ENCODE measurements around the gene SLC40A1. TPM values are rescaled to one million over a fixed set of nuclear protein-coding genes. Genes with fewer than 3 reads are reported as not detected.

Gene SLC40A1
- total RNA-seq, 1 donor = 10.9 TPM

DNA sequence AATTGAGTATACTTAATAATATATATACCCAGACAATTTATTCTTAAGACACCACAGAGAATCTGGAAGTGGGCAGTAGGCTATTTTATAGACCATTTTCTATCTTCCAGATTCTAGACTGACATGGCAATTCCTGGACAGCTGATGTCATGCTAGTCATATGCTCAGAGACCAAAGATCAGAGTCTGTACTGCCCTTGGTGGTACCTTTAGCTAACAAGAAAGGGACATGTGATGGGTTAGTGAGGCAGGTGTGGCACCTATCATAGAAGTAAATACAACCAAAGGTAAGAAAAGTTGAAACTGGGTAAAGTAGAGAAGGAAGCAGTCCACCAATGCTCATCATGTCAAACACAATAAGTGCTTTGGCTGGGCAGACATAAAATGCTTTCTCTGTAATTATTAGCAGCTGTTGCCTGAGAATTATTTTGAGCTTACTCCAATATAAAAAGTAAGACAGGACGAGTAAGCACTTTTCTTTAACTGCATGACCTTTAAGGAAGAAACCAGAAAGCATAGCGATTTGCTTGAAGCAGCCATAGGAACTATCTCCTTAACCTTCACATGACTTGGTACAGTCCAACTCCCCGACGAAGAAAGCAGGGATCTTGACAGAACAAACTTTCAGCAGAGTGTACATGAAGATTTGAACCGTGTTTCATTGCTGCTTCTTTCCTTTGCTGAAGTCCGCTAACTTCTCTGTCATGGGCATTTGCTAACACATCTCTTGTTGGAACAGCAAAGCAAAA lies 47.1 kb downstream of the SLC40A1 start:
- no peak overlapping the region for H2AFZ ChIP-seq (ENCODE audit: low read length)
- H3K4me3 ChIP-seq (ENCODE audit: insufficient read depth, low read length) = no peak overlapping the region
- no peaks in the 10 kb centered on the region for H3K27me3 ChIP-seq (ENCODE audit: insufficient read depth, low read length)
- no peaks in the 10 kb centered on the region for H3K9me3 ChIP-seq (ENCODE audit: low read depth, low read length)
- H3K36me3 ChIP-seq (ENCODE audit: insufficient read depth, low read length) = no peaks in the 10 kb centered on the region
- no peaks in the 10 kb centered on the region for H4K20me1 ChIP-seq (ENCODE audit: insufficient read depth, low read length)
- no peak overlapping the region for H3K27ac ChIP-seq (ENCODE audit: low read depth, low read length)
- DNase-seq (ENCODE audit: insufficient read length, low spot score, missing footprints) = no peak
- no peak overlapping the region for H3K4me2 ChIP-seq (ENCODE audit: insufficient read depth, low read length)
- TF ChIP-seq, protein P1, sequence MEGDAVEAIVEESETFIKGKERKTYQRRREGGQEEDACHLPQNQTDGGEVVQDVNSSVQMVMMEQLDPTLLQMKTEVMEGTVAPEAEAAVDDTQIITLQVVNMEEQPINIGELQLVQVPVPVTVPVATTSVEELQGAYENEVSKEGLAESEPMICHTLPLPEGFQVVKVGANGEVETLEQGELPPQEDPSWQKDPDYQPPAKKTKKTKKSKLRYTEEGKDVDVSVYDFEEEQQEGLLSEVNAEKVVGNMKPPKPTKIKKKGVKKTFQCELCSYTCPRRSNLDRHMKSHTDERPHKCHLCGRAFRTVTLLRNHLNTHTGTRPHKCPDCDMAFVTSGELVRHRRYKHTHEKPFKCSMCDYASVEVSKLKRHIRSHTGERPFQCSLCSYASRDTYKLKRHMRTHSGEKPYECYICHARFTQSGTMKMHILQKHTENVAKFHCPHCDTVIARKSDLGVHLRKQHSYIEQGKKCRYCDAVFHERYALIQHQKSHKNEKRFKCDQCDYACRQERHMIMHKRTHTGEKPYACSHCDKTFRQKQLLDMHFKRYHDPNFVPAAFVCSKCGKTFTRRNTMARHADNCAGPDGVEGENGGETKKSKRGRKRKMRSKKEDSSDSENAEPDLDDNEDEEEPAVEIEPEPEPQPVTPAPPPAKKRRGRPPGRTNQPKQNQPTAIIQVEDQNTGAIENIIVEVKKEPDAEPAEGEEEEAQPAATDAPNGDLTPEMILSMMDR (IDR thresholded peaks at IDR 0.05; ENCODE audit: extremely low read depth, low read depth, low read length) = no peak
- H3K79me2 ChIP-seq (ENCODE audit: insufficient read depth, low read length) = no peaks in the 10 kb centered on the region
- H3K4me1 ChIP-seq (ENCODE audit: insufficient read depth, low read length) = peaks cover 14% of the 10 kb centered on the region

DNA sequence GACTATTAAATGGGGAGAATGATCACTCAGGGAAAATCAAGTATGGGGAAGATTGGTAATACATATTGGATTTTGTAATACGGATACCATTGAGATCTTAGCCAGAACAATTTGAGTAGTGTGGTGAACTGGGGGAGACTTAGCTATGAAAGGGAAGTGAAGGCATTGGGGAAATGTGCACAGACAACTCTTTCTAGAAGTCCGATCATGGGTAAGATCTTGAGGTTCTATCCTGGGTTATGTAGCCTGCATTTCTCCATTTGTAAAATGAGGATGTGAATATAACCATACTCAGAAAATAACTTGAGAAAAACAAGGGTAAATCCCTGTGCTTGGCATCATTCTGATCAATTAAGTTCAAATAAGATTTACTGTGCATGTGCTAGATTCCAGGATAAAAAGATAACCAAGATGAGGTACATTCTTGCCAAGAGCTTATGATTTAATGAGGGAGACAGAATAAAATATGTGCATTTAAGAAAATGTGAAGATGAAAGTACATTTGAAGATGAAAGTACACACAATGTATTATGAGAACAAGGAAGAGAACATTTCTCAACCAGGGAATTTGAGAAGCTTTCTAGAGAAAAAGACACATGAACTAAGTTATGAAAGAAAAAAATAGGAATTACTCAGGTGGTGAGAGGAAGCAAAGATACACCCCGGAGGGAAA lies 49.5 kb downstream of the SLC40A1 start:
- no peak overlapping the region for H3K4me2 ChIP-seq (ENCODE audit: insufficient read depth, low read length)
- no peak for DNase-seq (ENCODE audit: insufficient read length, low spot score, missing footprints)
- no peaks in the 10 kb centered on the region for H3K79me2 ChIP-seq (ENCODE audit: insufficient read depth, low read length)
- H2AFZ ChIP-seq (ENCODE audit: low read length) = no peak overlapping the region
- no peaks in the 10 kb centered on the region for H3K36me3 ChIP-seq (ENCODE audit: insufficient read depth, low read length)
- TF ChIP-seq, protein P1 (IDR thresholded peaks at IDR 0.05; ENCODE audit: extremely low read depth, low read depth, low read length) = no peak
- no peak overlapping the region for H3K4me3 ChIP-seq (ENCODE audit: insufficient read depth, low read length)
- no peaks in the 10 kb centered on the region for H3K27me3 ChIP-seq (ENCODE audit: insufficient read depth, low read length)
- no peaks in the 10 kb centered on the region for H4K20me1 ChIP-seq (ENCODE audit: insufficient read depth, low read length)
- no peak overlapping the region for H3K27ac ChIP-seq (ENCODE audit: low read depth, low read length)
- no peaks in the 10 kb centered on the region for H3K9me3 ChIP-seq (ENCODE audit: low read depth, low read length)
- H3K4me1 ChIP-seq (ENCODE audit: insufficient read depth, low read length) = peaks cover 19% of the 10 kb centered on the region

DNA sequence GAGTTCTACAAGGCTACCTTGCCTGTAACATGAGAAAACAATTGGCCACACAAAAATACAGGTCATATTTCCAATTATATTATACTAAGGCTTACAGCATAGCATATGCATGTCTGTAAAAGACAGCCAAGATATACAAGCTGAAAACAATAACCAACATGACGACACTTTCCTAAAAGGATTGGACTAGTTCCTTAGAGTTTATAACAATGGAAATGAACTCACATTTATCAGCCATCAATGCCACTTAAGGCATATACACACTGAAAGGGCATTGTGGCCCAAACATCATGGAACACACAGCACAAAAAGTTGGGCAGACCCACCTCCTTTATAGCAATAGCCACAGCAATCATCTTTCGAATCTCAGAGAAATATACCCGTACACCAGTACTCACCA lies 52.0 kb downstream of the SLC40A1 start:
- no peak overlapping the region for H3K4me2 ChIP-seq (ENCODE audit: insufficient read depth, low read length)
- no peaks in the 10 kb centered on the region for H3K79me2 ChIP-seq (ENCODE audit: insufficient read depth, low read length)
- H3K9me3 ChIP-seq (ENCODE audit: low read depth, low read length) = no peaks in the 10 kb centered on the region
- peaks cover 5% of the 10 kb centered on the region for H3K4me1 ChIP-seq (ENCODE audit: insufficient read depth, low read length)
- H3K27ac ChIP-seq (ENCODE audit: low read depth, low read length) = no peak overlapping the region
- H3K27me3 ChIP-seq (ENCODE audit: insufficient read depth, low read length) = no peaks in the 10 kb centered on the region
- DNase-seq (ENCODE audit: insufficient read length, low spot score, missing footprints) = no peak
- H3K36me3 ChIP-seq (ENCODE audit: insufficient read depth, low read length) = no peaks in the 10 kb centered on the region
- TF ChIP-seq, protein P1 (IDR thresholded peaks at IDR 0.05; ENCODE audit: extremely low read depth, low read depth, low read length) = no peak
- no peak overlapping the region for H3K4me3 ChIP-seq (ENCODE audit: insufficient read depth, low read length)
- no peaks in the 10 kb centered on the region for H4K20me1 ChIP-seq (ENCODE audit: insufficient read depth, low read length)
- no peak overlapping the region for H2AFZ ChIP-seq (ENCODE audit: low read length)

DNA sequence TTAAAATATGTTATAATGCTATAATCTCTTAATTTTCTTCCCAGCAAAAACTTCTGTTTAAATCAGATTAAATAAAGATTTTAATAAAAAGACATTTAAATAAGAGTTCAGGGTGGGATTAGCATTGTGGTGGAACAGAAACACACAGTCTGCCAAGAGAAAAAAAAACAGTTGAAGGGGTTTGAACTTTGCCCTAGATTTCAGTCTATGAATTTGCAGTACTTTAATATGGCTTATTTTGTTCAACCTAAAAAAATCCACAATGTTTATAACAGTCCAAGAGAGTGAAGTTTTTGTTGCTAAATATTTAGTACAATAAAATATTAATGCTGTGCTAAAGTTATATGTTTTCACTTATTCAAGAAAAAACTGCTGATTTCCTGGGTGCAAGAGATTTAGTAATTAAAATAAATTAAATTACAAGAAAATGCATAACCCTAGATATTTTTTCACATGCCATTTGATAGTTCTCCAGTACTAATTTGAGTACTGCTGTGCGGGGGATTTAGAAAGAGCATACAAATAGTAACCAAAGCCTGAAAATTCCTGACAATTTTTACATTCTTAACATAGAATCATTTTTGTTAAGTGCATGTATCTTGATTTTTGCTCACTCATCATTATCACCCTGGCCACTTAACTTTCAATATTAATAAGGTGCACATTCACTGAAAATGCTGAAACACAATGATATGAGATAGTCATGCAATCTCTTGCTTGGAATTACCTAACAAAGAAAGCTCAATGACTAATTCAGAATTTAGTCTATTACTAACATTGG lies 52.6 kb downstream of the SLC40A1 start:
- no peak overlapping the region for H3K4me2 ChIP-seq (ENCODE audit: insufficient read depth, low read length)
- H3K9me3 ChIP-seq (ENCODE audit: low read depth, low read length) = no peaks in the 10 kb centered on the region
- peaks cover 5% of the 10 kb centered on the region for H3K4me1 ChIP-seq (ENCODE audit: insufficient read depth, low read length)
- H3K79me2 ChIP-seq (ENCODE audit: insufficient read depth, low read length) = no peaks in the 10 kb centered on the region
- H4K20me1 ChIP-seq (ENCODE audit: insufficient read depth, low read length) = no peaks in the 10 kb centered on the region
- H3K4me3 ChIP-seq (ENCODE audit: insufficient read depth, low read length) = no peak overlapping the region
- TF ChIP-seq, protein P1 (IDR thresholded peaks at IDR 0.05; ENCODE audit: extremely low read depth, low read depth, low read length) = no peak
- no peak overlapping the region for H3K27ac ChIP-seq (ENCODE audit: low read depth, low read length)
- no peaks in the 10 kb centered on the region for H3K36me3 ChIP-seq (ENCODE audit: insufficient read depth, low read length)
- no peak for DNase-seq (ENCODE audit: insufficient read length, low spot score, missing footprints)
- no peak overlapping the region for H2AFZ ChIP-seq (ENCODE audit: low read length)
- H3K27me3 ChIP-seq (ENCODE audit: insufficient read depth, low read length) = no peaks in the 10 kb centered on the region
